IMR-90 (cell line): Measurements from ENCODE around the gene ID1. TPM values are rescaled to one million over a fixed set of nuclear protein-coding genes. Genes with fewer than 3 reads are reported as not detected.

Source experiments
- ATAC-seq: fragments of 200-7000 bp; cut with Tn5 transposase; 2 replicates; pipeline ENCODE4 v1.9.1; 2020; ENCODE audit warnings: low read depth, mild to moderate bottlenecking, moderate library complexity
- BruUV-seq: library from RNA; stranded (reverse); fragments of 400-500 nt; replicated peaks from 2 replicates; lab custom pipeline; 2021; lab: Mats Ljungman, UMichigan
- CTCF ChIA-PET: fragments of 300-600 bp; formaldehyde crosslinking; extraction: SDS; loops from one replicate; lab custom pipeline; 2021; ENCODE audit warnings: antibody characterized with exemption; lab: Yijun Ruan, JAX
- POLR2A ChIA-PET: fragments of 300-600 bp; sonication (Branson Sonifier 250); formaldehyde crosslinking; loops from one replicate; lab custom pipeline; 2022; ENCODE audit warnings: antibody characterized with exemption; ENCODE audit not compliant: unreplicated experiment; lab: Charles Lee
- DNase-seq: peaks from one replicate; pipeline ENCODE4 v3.0.0; 2013
- H2AFZ ChIP-seq: replicated peaks from 2 replicates; pipeline ENCODE3; 2013; ENCODE audit warnings: low read length, mild to moderate bottlenecking; ENCODE audit not compliant: poor library complexity
- H2AK5ac ChIP-seq: 2 replicates; pipeline ENCODE4 v1.6.1; 2013; ENCODE audit warnings: low read depth, low read length, inconsistent platforms
- H2AK9ac ChIP-seq: replicated peaks from 2 replicates; pipeline ENCODE3; 2013; ENCODE audit warnings: mild to moderate bottlenecking, low read depth, low read length, moderate library complexity; ENCODE audit not compliant: poor library complexity
- H2BK120ac ChIP-seq: 2 replicates; pipeline ENCODE4 v1.6.1; 2013; ENCODE audit warnings: low read depth, low read length, inconsistent platforms
- H2BK15ac ChIP-seq: 3 replicates; pipeline ENCODE4 v1.6.1; 2013; ENCODE audit warnings: low read depth, low read length, inconsistent platforms
- H2BK20ac ChIP-seq: 2 replicates; pipeline ENCODE4 v1.6.1; 2013; ENCODE audit warnings: low read depth, mild to moderate bottlenecking, inconsistent platforms, low read length, moderate library complexity
- H2BK5ac ChIP-seq: 2 replicates; pipeline ENCODE4 v1.6.1; 2013; ENCODE audit warnings: mild to moderate bottlenecking, low read depth, low read length, inconsistent platforms; ENCODE audit not compliant: poor library complexity, severe bottlenecking
- H3K14ac ChIP-seq: replicated peaks from 2 replicates; pipeline ENCODE4 v1.6.1; 2013; ENCODE audit warnings: low read depth, low read length, inconsistent platforms
- H3K18ac ChIP-seq: 2 replicates; pipeline ENCODE4 v1.6.1; 2013; ENCODE audit warnings: low read depth, low read length, control low read depth
- H3K23ac ChIP-seq: 2 replicates; pipeline ENCODE4 v1.6.1; 2013; ENCODE audit warnings: low read depth, low read length, inconsistent platforms
- H3K27ac ChIP-seq: 2 replicates; pipeline ENCODE4 v1.5.1; 2013; ENCODE audit warnings: mild to moderate bottlenecking, control low read depth, low read length; ENCODE audit not compliant: insufficient read depth
- H3K27me3 ChIP-seq: 2 replicates; pipeline ENCODE4 v1.6.1; 2013; ENCODE audit warnings: low read length; ENCODE audit not compliant: control insufficient read depth, insufficient read depth
- H3K36me3 ChIP-seq: 2 replicates; pipeline ENCODE4 v1.6.1; 2013; ENCODE audit warnings: low read length, mixed read lengths; ENCODE audit not compliant: control insufficient read depth, insufficient read depth
- H3K4ac ChIP-seq: 2 replicates; pipeline ENCODE4 v1.6.1; 2013; ENCODE audit warnings: low read depth, low read length, inconsistent platforms
- H3K4me1 ChIP-seq: 2 replicates; pipeline ENCODE4 v1.6.1; 2013; ENCODE audit warnings: low read length, mixed read lengths; ENCODE audit not compliant: control insufficient read depth, insufficient read depth
- H3K4me2 ChIP-seq: 2 replicates; pipeline ENCODE4 v1.6.1; 2013; ENCODE audit warnings: low read depth, mild to moderate bottlenecking, control low read depth, low read length, moderate library complexity
- H3K4me3 ChIP-seq: 2 replicates; pipeline ENCODE4 v1.5.1; 2013; ENCODE audit warnings: low read depth, mild to moderate bottlenecking, control low read depth, low read length, moderate library complexity; ENCODE audit not compliant: insufficient read depth
- H3K56ac ChIP-seq: 2 replicates; pipeline ENCODE4 v1.6.1; 2013; ENCODE audit warnings: low read length, inconsistent platforms; ENCODE audit not compliant: insufficient read depth; ENCODE audit errors: extremely low read depth
- H3K79me1 ChIP-seq, 2 experiments: 2 replicates each; pipeline ENCODE4 v1.6.1; 2013; ENCODE audit warnings: low read length in 2 of 2, inconsistent platforms in 1 of 2, low read depth in 1 of 2
- H3K9ac ChIP-seq: 2 replicates; pipeline ENCODE4 v1.6.1; 2013; ENCODE audit warnings: low read depth, low read length, control low read depth
- H3K9me1 ChIP-seq: 2 replicates; pipeline ENCODE4 v1.6.1; 2013; ENCODE audit warnings: low read length, inconsistent platforms; ENCODE audit not compliant: insufficient read depth
- H3K9me3 ChIP-seq: 2 replicates; pipeline ENCODE4 v1.6.1; 2013; ENCODE audit warnings: low read length; ENCODE audit not compliant: control insufficient read depth, insufficient read depth
- H4K20me1 ChIP-seq: 2 replicates; pipeline ENCODE4 v1.6.1; 2013; ENCODE audit warnings: low read length, inconsistent platforms; ENCODE audit not compliant: insufficient read depth
- H4K5ac ChIP-seq: 2 replicates; pipeline ENCODE4 v1.6.1; 2013; ENCODE audit warnings: mild to moderate bottlenecking, low read depth, low read length, control low read depth
- H4K8ac ChIP-seq, 2 experiments: 2 replicates each; pipeline ENCODE4 v1.6.1; 2013; ENCODE audit warnings: low read depth in 2 of 2, low read length in 2 of 2, control low read depth in 1 of 2, inconsistent platforms in 1 of 2
- H4K91ac ChIP-seq: 2 replicates; pipeline ENCODE4 v1.6.1; 2013; ENCODE audit warnings: low read depth, low read length, inconsistent platforms; ENCODE audit not compliant: insufficient read depth
- ELK1 ChIP-seq: fragments of 150-350 bp; IDR thresholded peaks from 2 replicates; pipeline ENCODE4 v1.6.1; 2016; ENCODE audit warnings: low read depth, mild to moderate bottlenecking, low read length, moderate library complexity, borderline replicate concordance
- RCOR1 ChIP-seq: IDR thresholded peaks from 2 replicates; pipeline ENCODE4 v1.6.1; 2012; ENCODE audit warnings: mild to moderate bottlenecking, low read length, improper control_type of control experiment; ENCODE audit not compliant: insufficient replicate concordance
- WGBS, 2 experiments: methylation state at CpG; one replicate each; pipeline versions ENCODE4 v1.1.5 to v1.1.7; 2013; ENCODE audit warnings: missing lambda C conversion rate in 2 of 2; ENCODE audit not compliant: insufficient read length in 1 of 2; ENCODE audit errors: extremely low coverage in 2 of 2; 5-methylcytosine and 5-hydroxymethylcytosine counted together
- dilution Hi-C: fragments of 300-500 bp; cut with HindIII; formaldehyde crosslinking; loops from one replicate; pipeline ENCODE4 v1.14.3; 2018; ENCODE audit warnings: low sequenced_read_pairs; ENCODE audit not compliant: unreplicated experiment
- in situ Hi-C: fragments of 300-500 bp; cut with MboI; formaldehyde crosslinking; loops from 3 replicates; pipeline ENCODE4 v1.14.3; 2019; ENCODE audit warnings: low sequenced_read_pairs, inconsistent platforms, mixed read lengths
- intact Hi-C: fragments of 100-400 bp; cut with micrococcal nuclease; formaldehyde crosslinking; loops from 2 replicates; pipeline ENCODE4 v1.10.0; 2022
- polyA plus RNA-seq, 3 experiments: library from polyadenylated mRNA; depleted of rRNA; stranded (reverse); fragments of >200 nt; gene quantifications; 2 replicates each; pipeline ENCODE4 v1.2.3, GENCODE V29; 2012; ENCODE audit warnings: low replicate concordance in 1 of 3
- total RNA-seq: library from RNA; depleted of rRNA; stranded (reverse); fragments of >200 nt; gene quantifications from 2 replicates; pipeline ENCODE4 v1.2.3, GENCODE V29; 2012

Gene ID1
- total and polyA plus RNA-seq, 2 of the 4 experiments (the other 2 are of a cell fraction) = 148 to 174 TPM

GRCh38 chr20:31641391-31641790 lies 36.3 kb downstream of the ID1 start:
- no TSS peak for BruUV-seq
- POLR2A ChIA-PET = interaction anchor here (0.6 kb wide), 1 partner anchor 14 kb away, joined by 3 read pairs; no protein-coding TSS in a partner anchor
- Histone ChIP-seq H2AFZ (no peak overlapping the region), H3K36me3 (no peaks in the 10 kb centered on the region), H4K20me1 (no peaks in the 10 kb centered on the region), H3K27me3 (peaks cover 23% of the 10 kb centered on the region), H2BK5ac (no peak overlapping the region), H2AK9ac (no peak overlapping the region), H3K56ac (no peak overlapping the region), H3K18ac (no peak overlapping the region), H4K5ac (no peak overlapping the region), H3K27ac (no peak overlapping the region), H2AK5ac (no peak overlapping the region), H2BK120ac (no peak overlapping the region), H3K9me3 (no peaks in the 10 kb centered on the region), H2BK15ac (no peak overlapping the region), H3K4me1 (no peaks in the 10 kb centered on the region; the same call in 1 of the 2 replicates), H3K79me1 (no peaks in the 10 kb centered on the region), H3K4ac (no peak overlapping the region), H4K8ac (no peak overlapping the region), H3K9me1 (no peaks in the 10 kb centered on the region), H3K4me2 (no peak overlapping the region), H3K9ac (no peak overlapping the region), H3K4me3 (no peak overlapping the region), H2BK20ac (no peak overlapping the region), H3K23ac (no peak overlapping the region), H4K91ac (no peak overlapping the region), H3K14ac (no peak overlapping the region)
- intact Hi-C loops (no loop called here), dilution Hi-C loops (no loop called here), in situ Hi-C loops (no loop called here)
- CTCF ChIA-PET = interaction anchor here (0.6 to 1.1 kb wide), 2 partner anchors 12 kb away, joined by 3 to 4 read pairs; no protein-coding TSS in a partner anchor
- TF ChIP-seq ELK1 = no peak
- TF ChIP-seq RCOR1 = no peak
- no peak for DNase-seq
- ATAC-seq = no peak
- no CpG with 5 or more reads among the region's 6 CpGs for WGBS, 2 experiments
